DOHH2 (cell line): ENCODE measurements around the gene IL17REL.
"Not testable (repeated sequence)": the region's sequence is repeated elsewhere in the genome, so short reads cannot be mapped to it uniquely, and the experiment has no call there.

Source experiments
- H3F3A ChIP-seq: fragments of 200-600 bp; sonication (generic), shearing (Covaris generic); 2 replicates; pipeline ENCODE4 v1.6.0; 2016; ENCODE audit warnings: antibody characterized with exemption, mild to moderate bottlenecking; ENCODE audit not compliant: control insufficient read depth, insufficient read depth
- H3K27ac ChIP-seq: fragments of 200-600 bp; sonication (generic); 2 replicates; pipeline ENCODE4 v1.5.1; 2014; ENCODE audit warnings: low read depth, mild to moderate bottlenecking, low read length, moderate library complexity
- H3K27me3 ChIP-seq: fragments of 200-600 bp; sonication (generic); 2 replicates; pipeline ENCODE4 v1.6.1; 2014; ENCODE audit warnings: mild to moderate bottlenecking, low read length, mixed read lengths; ENCODE audit not compliant: control insufficient read depth
- H3K36me3 ChIP-seq: fragments of 200-600 bp; sonication (generic); 2 replicates; pipeline ENCODE4 v1.6.1; 2014; ENCODE audit warnings: mild to moderate bottlenecking, low read length, moderate library complexity, mixed read lengths; ENCODE audit not compliant: control insufficient read depth
- H3K4me1 ChIP-seq: fragments of 200-600 bp; sonication (generic); 2 replicates; pipeline ENCODE4 v1.6.1; 2014; ENCODE audit warnings: mild to moderate bottlenecking, low read length, mixed read lengths; ENCODE audit not compliant: control insufficient read depth
- H3K4me2 ChIP-seq: fragments of 200-600 bp; sonication (generic); 2 replicates; pipeline ENCODE4 v1.6.0; 2014; ENCODE audit warnings: mild to moderate bottlenecking, low read length, moderate library complexity
- H3K4me3 ChIP-seq: fragments of 200-600 bp; sonication (generic); 2 replicates; pipeline ENCODE4 v1.5.1; 2014; ENCODE audit warnings: mild to moderate bottlenecking, low read length, mixed read lengths
- H3K79me2 ChIP-seq: fragments of 200-600 bp; sonication (generic); 2 replicates; pipeline ENCODE4 v1.6.1; 2014; ENCODE audit warnings: mild to moderate bottlenecking, low read length, mixed read lengths; ENCODE audit not compliant: control insufficient read depth
- H3K9me2 ChIP-seq: fragments of 200-600 bp; sonication (generic); replicated peaks from 2 replicates; pipeline ENCODE4 v1.6.1; 2014; ENCODE audit warnings: mild to moderate bottlenecking, low read length, mixed read lengths; ENCODE audit not compliant: control insufficient read depth
- H3K9me3 ChIP-seq: fragments of 200-600 bp; sonication (generic); 2 replicates; pipeline ENCODE4 v1.6.1; 2014; ENCODE audit warnings: antibody characterized with exemption, low read length, mixed read lengths; ENCODE audit not compliant: control insufficient read depth, insufficient read depth
- H4K20me1 ChIP-seq: fragments of 200-600 bp; sonication (generic); 2 replicates; pipeline ENCODE4 v1.6.0; 2014; ENCODE audit warnings: low read depth, mild to moderate bottlenecking, antibody characterized with exemption, low read length, moderate library complexity; ENCODE audit not compliant: control insufficient read depth, insufficient read depth
- CTCF ChIP-seq: fragments of 200-600 bp; sonication (generic); IDR thresholded peaks from one replicate; pipeline ENCODE4 v1.5.1; 2014; ENCODE audit warnings: antibody characterized with exemption, mild to moderate bottlenecking, low read depth, low read length; ENCODE audit not compliant: poor library complexity, severe bottlenecking
- EZH2phosphoT487 ChIP-seq: fragments of 200-600 bp; sonication (generic); IDR thresholded peaks from 2 replicates; pipeline ENCODE4 v1.6.1; 2017; ENCODE audit warnings: borderline replicate concordance, mild to moderate bottlenecking, antibody characterized with exemption, low read length, moderate library complexity, mixed read lengths

The IL17REL gene

GRCh38 chr22:49991167-49991566 is 21.4 kb downstream of the IL17REL start:
- Histone ChIP-seq H3K4me2 (no peak overlapping the region), H3K36me3 (no peaks in the 10 kb centered on the region), H3K4me3 (no peak overlapping the region), H3K4me1 (peaks cover 11% of the 10 kb centered on the region), H3K27me3 (no peaks in the 10 kb centered on the region), H3K79me2 (no peaks in the 10 kb centered on the region), H3K27ac (no peak overlapping the region), H4K20me1 (no peaks in the 10 kb centered on the region), H3K9me2 (no peaks in the 10 kb centered on the region), H3K9me3 (peaks cover 6% of the 10 kb centered on the region), H3F3A (no peaks in the 10 kb centered on the region)
- TF ChIP-seq CTCF (no peak), EZH2phosphoT487 (no peak)

GRCh38 chr22:49989826-49990225 is 22.7 kb downstream of the IL17REL start:
- peaks cover 11% of the 10 kb centered on the region for H3K4me1 ChIP-seq
- not testable (repeated sequence) for H3K27ac ChIP-seq, H4K20me1 ChIP-seq, H3K36me3 ChIP-seq, H3K79me2 ChIP-seq, H3K9me3 ChIP-seq, H3F3A ChIP-seq, H3K4me3 ChIP-seq, H3K27me3 ChIP-seq, H3K4me2 ChIP-seq, H3K9me2 ChIP-seq

- Histone ChIP-seq H4K20me1 (no peaks in the 10 kb centered on the region), H3K9me3 (peaks cover 9% of the 10 kb centered on the region), H3K4me1 (no peaks in the 10 kb centered on the region), H3K4me3 (no peak overlapping the region), H3K4me2 (no peak overlapping the region), H3K36me3 (no peaks in the 10 kb centered on the region), H3F3A (no peaks in the 10 kb centered on the region), H3K9me2 (no peaks in the 10 kb centered on the region), H3K79me2 (no peaks in the 10 kb centered on the region), H3K27ac (no peak overlapping the region), H3K27me3 (no peaks in the 10 kb centered on the region)
- TF ChIP-seq EZH2phosphoT487 (no peak), CTCF (no peak)
Observed at GRCh38 chr22:49986325-49986724, 26.2 kb downstream of the IL17REL start.

GRCh38 chr22:49983148-49984042 is 29.2 kb downstream of the IL17REL start:
- Histone ChIP-seq H3K36me3 (no peaks in the 10 kb centered on the region), H4K20me1 (no peaks in the 10 kb centered on the region), H3K79me2 (no peaks in the 10 kb centered on the region), H3K27ac (no peak overlapping the region), H3F3A (peaks cover 9% of the 10 kb centered on the region), H3K27me3 (no peaks in the 10 kb centered on the region), H3K4me1 (peaks cover 6% of the 10 kb centered on the region), H3K4me3 (no peak overlapping the region), H3K9me3 (peaks cover 9% of the 10 kb centered on the region), H3K9me2 (no peaks in the 10 kb centered on the region), H3K4me2 (no peak overlapping the region)
- TF ChIP-seq CTCF: no peak
- no peak for TF ChIP-seq EZH2phosphoT487

- H3K4me3 ChIP-seq, H3K36me3 ChIP-seq, H3K4me1 ChIP-seq, H4K20me1 ChIP-seq, H3K9me2 ChIP-seq, H3K9me3 ChIP-seq, H3K27ac ChIP-seq, H3K27me3 ChIP-seq, H3K79me2 ChIP-seq, H3K4me2 ChIP-seq: not testable (repeated sequence)
- peaks cover 18% of the 10 kb centered on the region for H3F3A ChIP-seq
Observed at GRCh38 chr22:49981799-49982198, 30.8 kb downstream of the IL17REL start.
